ENCODE data around the gene CACNA1C. TPM values are rescaled to one million over a fixed set of nuclear protein-coding genes. Genes with fewer than 3 reads are reported as not detected.

The CACNA1C gene
- total and polyA plus RNA-seq, 10 of the 15 experiments (the other 5 are each of a cell fraction or from before 2014, with no cell fraction given) = under 0.01 to 0.15 (median 0.09) TPM; not detected in 5

GRCh38 chr12:2616763-2617162 lies 564.0 kb downstream of the CACNA1C start (continued):
- TF ChIP-seq IKZF2 (IDR thresholded peaks at IDR 0.05) = no peak

GRCh38 chr12:2617365-2617764 lies 564.6 kb downstream of the CACNA1C start:
- CTCF ChIA-PET = no interaction called here
- Histone ChIP-seq H4K20me1 (ENCODE audit: control insufficient read depth, insufficient read depth) (no peaks in the 10 kb centered on the region), H3K4me1 (ENCODE audit: control insufficient read depth, insufficient read depth, low read length) (no peaks in the 10 kb centered on the region; the same call in 1 of the 2 replicates), H3K4me3 (no peak overlapping the region), H3K27me3 (replicated peaks in 1 of 2; ENCODE audit: control insufficient read depth in 2 of 2, insufficient read depth in 2 of 2, low read length in 1 of 2) (peaks cover 4 to 8% of the 10 kb centered on the region in 2 experiments; a peak in 2 of 4 replicates), H3K27ac (ENCODE audit: control insufficient read depth, insufficient read depth) (no peak overlapping the region), H3K4me2 (ENCODE audit: control insufficient read depth, insufficient read depth) (no peak overlapping the region), H3K9me3 (replicated peaks; ENCODE audit: control insufficient read depth, insufficient read depth, low read length) (no peaks in the 10 kb centered on the region), H3K36me3 (ENCODE audit: control insufficient read depth in 2 of 2, insufficient read depth in 2 of 2, low read length in 1 of 2) (no peaks in the 10 kb centered on the region), H2AFZ (ENCODE audit: control insufficient read depth, low read depth, low read length) (no peak overlapping the region), H3K9ac (ENCODE audit: control insufficient read depth, insufficient read depth, low read length) (no peak overlapping the region), H3K79me2 (ENCODE audit: control insufficient read depth, insufficient read depth, low read length) (no peaks in the 10 kb centered on the region)
- POLR2A ChIA-PET = no interaction called here
- in situ Hi-C loops (cut with MboI) (no loop called here), intact Hi-C loops (cut with micrococcal nuclease; ENCODE audit: unreplicated experiment) (no loop called here)
- TF ChIP-seq TAF1 (IDR thresholded peaks at IDR 0.05; ENCODE audit: borderline replicate concordance, low read depth, low read length) (no peak), RELB (IDR thresholded peaks at IDR 0.05; ENCODE audit: low read depth) (no peak), ZSCAN29 (IDR thresholded peaks at IDR 0.05) (no peak), ZNF24 (IDR thresholded peaks at IDR 0.05) (no peak), CBX5 (IDR thresholded peaks at IDR 0.05; ENCODE audit: low read depth) (no peak), ZNF207 (IDR thresholded peaks at IDR 0.05; ENCODE audit: borderline replicate concordance) (no peak), USF1 (IDR thresholded peaks at IDR 0.05; ENCODE audit: borderline replicate concordance, extremely low read length, insufficient read depth, low read depth, low read length) (no peak), RFX5 (IDR thresholded peaks at IDR 0.05; ENCODE audit: low read depth, low read length) (no peak), ZNF274 (IDR thresholded peaks at IDR 0.05; ENCODE audit: insufficient read depth, insufficient read length) (no peak), KLF5 (IDR thresholded peaks at IDR 0.05; ENCODE audit: partially characterized antibody) (no peak), STAT3 (IDR thresholded peaks at IDR 0.05; ENCODE audit: low read depth, low read length) (no peak), HDAC2 (IDR thresholded peaks at IDR 0.05) (no peak), NR2C2 (IDR thresholded peaks at IDR 0.05; ENCODE audit: borderline replicate concordance, control insufficient read depth, insufficient read length, low read depth) (no peak), PKNOX1 (IDR thresholded peaks at IDR 0.05) (no peak), NRF1 (conservative IDR thresholded peaks at IDR 0.05; ENCODE audit: low read depth, low read length) (no peak)
- FAIRE-seq (no peak), DNase-seq (ENCODE audit: low read depth, low spot score) (no peak), ATAC-seq (no peak)
- RAD21 ChIA-PET (ENCODE audit: unreplicated experiment) = no interaction called here
- SMC1A ChIA-PET (ENCODE audit: uncharacterized antibody, unreplicated experiment) = no interaction called here
- 43% methylated on average over 8 of the region's 8 CpGs for WGBS (ENCODE audit: insufficient coverage, insufficient replicate concordance, low lambda C conversion rate, missing lambda C conversion rate)
- BruUV-seq (replicated peaks) = no TSS peak

Data from GM12878 (cell line).